NCI-H1436 treated with DMSO at 0.1 percent for 48 hours (cell line): ENCODE results near the gene OPCML.
"Not testable (repeated sequence)": the region's sequence is repeated elsewhere in the genome, so short reads cannot be mapped to it uniquely, and the experiment has no call there.

Experiments used
- DNase-seq: peaks from one replicate; lab custom pipeline; 2025; lab: John Stamatoyannopoulos, UW

The OPCML gene

DNA sequence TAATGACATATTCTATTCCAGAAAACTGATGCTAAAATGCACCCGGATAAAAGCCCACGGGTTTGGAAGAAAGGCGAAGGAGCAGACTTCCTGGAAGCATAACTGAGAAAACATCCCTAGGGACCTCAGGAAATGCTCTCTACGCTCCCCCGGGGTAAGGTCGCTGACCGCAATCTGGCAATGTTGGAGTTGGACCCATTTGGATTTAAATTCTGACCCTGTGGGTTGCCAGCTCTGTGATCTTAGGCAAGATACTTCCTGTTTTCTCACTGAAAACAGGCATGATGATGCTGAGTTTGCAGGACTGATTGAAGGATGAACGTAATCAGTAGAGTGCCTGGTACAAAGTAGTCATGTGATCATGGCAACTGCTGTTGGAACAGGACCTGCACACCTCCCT lies 1107.9 kb downstream of the OPCML start:
- no peak for DNase-seq

DNA sequence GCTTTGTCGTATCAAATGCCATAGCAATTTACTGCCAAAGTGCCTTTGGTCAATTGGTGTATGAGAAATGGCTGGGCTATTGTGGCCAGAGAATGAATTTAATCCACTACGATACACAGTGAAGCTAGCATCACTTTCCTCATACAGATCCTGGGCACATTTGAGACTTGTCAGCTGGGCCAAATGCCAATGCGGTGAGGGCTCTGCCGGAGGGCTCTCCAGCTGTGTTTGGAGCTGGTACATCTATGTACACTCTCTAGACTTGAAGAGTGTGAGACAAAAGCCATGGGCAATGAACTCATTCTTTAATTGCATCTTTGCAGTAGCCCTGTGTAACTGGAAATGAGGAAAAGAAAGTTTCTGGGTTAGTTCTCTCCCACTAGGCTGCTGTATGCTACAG lies 1109.0 kb downstream of the OPCML start:
- no peak for DNase-seq

DNA sequence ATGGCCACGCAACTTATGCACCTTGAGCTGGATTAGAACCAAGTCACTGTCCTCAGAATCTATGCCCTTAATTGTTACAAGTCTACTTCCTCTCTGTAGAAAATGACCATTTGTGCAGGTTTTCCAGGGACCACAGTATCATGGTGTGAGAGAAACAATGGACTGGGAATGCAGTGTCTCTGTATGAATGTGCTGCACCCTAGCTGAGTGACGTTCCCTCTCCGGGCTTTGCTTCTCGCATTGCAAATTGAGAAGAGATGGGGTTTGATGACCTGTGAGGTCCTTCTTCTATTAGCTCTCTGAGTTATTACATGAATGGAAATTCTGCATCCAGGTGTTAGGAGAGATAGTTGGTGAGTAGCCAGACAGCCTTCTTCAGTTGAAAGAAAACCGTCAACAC lies 1109.6 kb downstream of the OPCML start:
- no peak for DNase-seq

DNA sequence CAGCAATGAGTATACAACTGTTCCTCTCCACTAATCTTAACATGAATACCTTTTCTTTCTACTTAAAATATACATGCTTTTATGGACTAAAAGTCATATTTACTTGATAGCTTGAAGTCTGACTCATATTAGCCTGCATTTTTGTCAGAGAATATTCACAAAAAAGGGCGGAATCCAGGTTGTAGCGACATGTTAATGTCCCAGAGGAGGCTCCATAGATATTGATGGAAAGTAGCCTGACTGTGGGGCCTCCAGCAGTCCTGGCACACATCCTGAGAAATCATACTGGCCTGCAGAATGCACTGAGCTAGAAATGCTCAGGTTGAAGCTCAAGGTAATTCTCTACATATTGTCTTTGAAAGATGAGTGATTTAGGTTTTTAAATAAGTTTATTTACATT lies 1110.7 kb downstream of the OPCML start:
- DNase-seq = no peak

DNA sequence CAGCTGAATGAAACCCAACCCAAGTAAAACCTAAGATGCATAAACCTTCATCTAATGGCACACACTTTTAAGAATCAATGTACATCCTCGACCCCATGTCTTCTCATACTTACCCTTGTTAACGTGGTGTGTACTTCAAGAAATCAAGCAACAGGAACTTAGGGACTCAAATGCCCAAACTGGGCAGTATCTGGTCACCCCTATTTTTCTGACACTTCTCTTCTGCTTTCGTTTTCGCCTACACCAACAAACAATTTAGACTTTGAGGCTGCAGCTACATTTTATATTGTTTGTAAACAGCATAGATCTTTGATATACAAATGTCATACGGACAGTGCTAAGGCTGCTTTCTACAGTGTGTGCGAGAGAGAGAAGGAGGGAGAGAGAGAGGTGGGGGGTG lies 1117.8 kb downstream of the OPCML start:
- no peak for DNase-seq

DNA sequence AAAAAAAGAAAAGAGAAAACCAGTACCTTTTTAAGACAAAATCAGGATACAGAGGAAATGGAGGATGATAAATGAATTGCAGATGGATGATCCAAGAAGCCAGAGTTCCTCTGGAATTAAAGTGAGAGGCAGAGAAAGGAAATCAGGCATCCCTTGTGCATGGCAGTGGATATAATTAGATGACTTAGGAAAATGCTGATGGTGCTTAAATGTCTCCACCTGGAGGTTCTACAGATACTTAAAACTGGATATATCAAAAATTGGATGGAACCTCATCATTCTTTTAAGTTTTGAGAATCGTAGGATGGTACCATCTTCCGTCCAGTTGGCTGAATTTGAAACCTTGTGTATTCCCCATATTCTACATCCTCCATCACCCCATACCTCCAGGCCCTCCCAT lies 1121.9 kb downstream of the OPCML start:
- DNase-seq = no peak

DNA sequence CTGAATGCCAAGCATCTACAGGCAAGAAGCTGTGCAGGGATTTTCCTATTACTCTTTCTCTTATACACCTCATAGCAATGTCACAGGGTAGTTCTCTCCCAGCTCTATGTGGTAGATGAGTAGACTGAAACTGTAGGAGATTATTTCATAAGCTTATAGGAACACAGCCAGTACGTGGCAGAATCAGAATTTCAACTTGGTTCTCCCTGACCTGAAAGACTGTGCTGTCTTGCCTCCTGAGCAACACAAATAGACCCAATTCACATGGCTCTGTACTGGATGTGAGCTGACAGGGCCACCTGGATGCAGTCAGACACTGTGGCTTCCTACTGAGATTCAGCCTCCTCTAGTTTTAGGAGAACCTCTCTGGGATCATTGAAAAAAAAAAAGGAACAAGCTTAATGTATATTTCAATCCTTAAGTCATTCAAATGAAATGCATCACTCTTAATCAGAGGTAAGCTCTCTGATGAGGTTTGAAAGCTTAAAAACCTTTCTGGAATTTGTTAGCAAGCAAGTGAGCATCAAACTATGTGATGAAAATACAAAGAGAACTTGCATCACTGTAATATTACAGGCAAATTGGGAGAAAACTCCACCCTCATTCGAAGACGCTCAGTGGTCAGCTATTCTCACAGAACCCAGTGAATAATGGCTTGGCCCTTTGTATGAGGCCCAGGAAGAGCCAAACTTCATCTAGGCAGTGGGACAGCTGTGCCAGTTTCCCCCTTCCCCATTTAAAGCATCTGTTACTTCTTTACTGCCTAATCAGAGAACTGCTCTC lies 1122.5 kb downstream of the OPCML start:
- DNase-seq = no peak

DNA sequence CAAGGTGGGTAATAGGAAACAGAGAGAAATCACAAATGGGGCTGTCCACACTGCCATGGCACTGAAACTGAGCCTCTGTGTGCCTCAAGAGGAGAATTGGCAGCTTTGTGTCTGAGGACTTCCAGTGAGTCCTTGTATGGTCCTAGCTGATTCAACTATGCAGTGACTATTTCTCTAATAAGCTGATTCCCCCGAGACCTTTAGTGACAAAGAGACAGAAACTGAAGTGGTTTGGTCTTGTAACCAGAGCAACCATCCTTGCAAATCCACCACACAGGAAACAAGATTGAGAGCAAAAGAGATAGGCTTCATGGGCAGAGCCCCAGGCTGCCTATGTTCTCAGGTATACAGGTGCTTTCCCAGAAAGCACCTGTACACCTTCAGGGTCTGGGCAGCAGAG lies 1123.4 kb downstream of the OPCML start:
- DNase-seq = peak; percentile 83

DNA sequence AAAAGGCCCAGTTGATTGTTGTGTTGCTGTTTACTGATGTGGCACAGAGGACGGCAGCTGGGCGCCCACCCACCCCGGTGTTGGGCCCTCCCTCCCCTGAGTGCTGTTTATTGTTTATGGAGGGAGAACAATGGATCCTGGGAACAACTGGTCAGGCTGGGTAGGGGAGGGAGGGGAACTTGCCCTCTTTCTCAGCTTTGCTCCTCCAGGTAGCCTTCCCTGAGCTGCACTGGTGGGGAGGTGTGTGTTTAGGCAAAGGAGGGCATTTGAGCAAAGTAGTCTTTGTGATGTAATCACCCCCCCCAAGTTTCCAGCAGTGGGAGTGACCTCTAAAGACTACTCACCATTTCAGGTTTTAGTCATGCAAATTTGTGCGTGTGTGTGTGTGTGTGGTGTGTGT lies 1126.6 kb downstream of the OPCML start:
- no peak for DNase-seq

DNA sequence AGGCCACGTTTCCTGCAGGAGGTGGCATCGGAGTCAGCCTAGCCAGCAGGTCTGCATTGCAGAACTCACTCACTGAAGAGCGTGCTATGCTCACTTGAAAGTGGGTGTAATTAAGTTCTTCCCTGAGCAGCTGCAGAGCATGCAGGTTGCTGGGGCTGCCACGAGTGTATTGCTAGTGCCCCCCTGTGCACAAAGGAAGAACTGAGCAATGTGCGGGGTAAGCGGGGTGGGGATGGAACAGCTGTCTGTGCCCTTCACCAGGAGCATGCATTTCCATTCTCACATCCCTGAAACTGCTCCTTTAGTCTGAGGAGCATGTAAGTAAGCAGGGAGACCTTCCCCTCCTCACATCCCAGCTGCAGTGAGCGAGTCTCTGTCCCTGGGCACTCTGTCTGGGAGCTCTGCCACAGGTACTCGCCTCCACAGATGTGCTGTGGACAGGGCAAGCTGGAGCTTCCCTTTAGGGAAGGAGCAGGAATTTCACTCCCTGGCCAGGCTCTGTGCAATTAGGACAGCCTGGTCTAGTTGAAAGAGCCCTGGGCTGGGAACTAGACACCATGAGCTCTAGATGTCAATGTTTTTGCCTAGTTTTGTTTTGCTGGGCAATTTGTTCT lies 1130.1 kb downstream of the OPCML start:
- DNase-seq = peak; percentile 28

DNA sequence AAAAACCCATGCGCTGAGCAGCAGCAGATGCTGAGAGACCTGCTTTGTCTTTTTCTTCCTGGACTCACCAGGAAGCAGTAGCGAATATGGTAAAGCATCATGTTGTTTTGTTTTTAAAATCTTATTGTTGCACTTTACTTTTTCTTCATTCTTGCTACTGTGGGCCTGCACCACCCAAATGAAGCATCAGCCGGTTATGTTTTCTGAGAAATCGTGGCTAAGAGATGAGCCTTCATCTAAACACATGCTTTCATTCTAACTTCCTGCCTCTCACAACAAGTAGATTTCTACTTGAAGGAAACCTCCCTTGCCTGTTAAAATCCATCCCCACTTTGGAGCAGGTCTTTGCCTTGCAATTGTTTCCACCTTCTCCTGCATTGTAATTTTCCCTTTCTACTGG lies 1136.0 kb downstream of the OPCML start:
- no peak for DNase-seq

DNA sequence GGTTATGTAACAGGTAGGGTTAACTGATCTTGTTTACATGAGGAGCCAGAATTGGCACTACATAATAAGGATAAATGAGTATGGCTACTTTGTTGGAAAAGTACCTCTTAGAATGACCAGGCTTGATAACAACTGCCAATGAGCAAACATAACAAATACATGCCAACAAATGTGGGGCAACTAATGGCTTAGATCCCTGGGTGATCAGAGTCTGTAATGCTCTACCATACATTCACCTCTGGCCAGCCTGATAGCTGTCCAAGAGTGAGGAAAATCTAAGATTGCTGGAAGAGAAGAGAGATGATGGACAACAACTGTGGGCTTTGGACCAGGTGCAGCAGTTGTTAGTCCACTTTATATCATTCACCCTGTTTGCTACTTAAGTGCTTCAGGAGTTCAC lies 1136.9 kb downstream of the OPCML start:
- DNase-seq = no peak

DNA sequence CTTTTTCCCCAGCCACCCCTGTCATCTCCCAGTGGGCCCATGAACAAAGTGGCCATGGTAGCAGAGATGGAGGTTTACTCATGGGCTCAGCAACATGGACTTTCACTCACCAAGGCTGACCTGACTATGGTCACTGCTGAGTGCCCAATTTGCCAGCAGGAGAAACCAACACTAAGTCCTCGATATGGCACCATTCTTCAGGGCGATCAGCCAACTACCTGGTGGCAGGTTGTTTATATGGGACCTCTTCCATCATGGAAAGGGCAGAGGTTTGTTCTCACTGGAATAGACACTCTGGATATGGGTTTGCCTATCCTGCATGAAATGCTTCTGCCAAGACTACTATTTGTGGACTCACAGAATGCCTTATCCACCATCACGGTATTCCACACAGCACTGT lies 1152.8 kb downstream of the OPCML start:
- no peak for DNase-seq

DNA sequence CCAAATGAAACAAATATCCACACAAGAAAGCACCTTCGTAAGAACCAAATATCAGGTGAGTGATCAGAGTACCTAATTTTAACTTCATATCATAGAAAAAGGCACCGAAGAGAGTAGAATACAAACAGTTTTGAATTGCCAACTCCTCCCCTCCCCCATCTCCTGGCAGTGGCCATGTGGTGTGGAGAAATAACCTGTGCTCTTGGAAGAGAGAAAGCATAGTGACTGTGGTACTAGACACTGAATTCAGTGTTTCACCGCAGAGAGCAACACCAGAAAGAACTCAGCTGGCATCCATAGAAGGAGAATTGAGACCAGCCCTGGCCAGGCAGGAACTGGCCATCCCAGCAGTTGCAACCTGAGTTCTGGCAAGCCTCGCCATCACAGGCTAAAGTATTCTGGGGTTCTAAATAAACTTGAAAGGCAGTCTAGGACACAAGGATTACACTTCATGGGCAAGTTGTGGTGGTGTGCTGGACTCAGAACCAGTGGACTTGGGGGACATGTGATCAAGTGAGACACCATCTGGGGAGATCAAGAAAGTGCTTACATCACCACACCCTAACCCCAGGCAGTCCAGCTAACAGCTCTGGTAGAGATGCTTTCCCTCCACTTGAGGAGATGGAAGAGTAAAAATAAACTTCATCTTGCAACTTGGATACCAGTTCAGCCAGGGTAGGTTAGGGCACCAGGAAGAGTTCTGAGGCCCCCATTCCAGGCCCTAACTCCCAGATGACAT lies 1158.7 kb downstream of the OPCML start:
- no peak for DNase-seq

DNA sequence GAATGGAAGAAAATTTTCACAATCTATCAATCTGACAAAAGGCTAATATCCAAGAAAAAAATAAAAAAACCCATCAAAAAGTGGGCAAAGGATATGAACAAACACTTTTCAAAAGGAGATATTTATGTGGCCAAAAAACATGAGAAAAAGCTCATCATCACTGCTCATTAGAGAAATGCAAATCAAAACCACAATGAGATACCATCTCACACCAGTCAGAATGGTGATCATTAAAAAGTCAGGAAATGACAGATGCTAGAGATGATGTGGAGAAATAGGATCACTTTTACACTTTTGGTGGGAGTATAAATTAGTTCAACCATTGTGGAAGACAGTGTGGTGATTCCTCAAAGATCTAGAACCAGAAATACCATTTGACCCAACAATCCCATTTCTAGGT lies 1162.2 kb downstream of the OPCML start:
- DNase-seq = not testable (repeated sequence)

DNA sequence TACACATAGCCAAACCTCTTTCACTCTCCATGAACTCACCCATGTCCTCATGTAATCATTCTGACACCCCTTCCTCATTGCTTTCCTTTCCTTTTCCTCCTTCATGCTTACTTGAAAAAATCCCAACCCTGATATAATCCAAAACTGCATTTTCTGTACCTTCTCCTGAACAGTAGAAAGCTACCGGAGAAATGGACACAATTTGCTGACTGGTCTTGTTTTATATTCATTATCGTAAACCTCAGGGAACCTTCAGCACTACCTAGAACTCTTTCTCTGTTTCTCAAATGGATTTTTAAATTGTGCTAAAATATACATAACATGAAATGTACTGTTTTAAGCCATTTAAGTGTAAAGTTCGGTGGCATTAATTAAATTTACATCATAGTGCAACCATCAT lies 1165.0 kb downstream of the OPCML start:
- no peak for DNase-seq

DNA sequence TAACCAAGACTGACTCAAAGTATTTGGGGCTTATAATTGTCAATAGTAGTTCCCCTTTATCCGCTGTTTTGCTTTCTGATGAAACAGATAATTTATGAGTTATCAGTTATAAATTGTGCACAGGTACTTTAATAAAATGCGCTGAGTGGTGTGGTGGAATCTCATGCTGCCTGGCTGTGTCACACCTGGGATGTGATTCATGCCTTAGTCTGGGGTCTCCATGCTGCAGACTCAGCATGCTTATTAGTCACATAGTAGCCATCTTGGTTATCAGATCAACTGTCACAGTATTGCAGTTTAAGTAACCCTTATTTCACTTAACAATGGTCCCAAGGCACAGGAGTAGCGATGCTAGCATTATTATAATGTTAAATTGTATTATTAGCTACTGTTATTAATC lies 1166.7 kb downstream of the OPCML start:
- no peak for DNase-seq
